ENCODE measurements around the gene TMEM132E.

DNA sequence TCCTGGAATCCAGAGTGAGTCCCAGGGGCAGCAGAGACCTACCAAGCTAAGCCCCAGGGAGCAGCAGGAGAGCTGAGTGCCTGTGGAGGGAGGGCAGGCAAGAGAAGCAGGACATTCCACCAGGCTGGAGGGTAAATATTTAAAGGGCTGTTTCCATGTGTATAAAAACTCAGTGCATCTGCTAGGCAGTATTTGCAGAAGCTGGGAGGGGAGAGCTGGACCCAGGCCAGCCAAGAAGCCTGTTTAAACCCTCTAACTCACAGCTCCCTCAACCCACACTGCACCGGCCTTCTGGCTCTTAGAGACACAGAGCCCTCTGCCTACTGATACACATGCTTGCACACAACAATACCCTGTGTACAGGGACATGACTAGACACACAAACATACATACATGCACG lies 22.5 kb upstream of the TMEM132E start:
- TF ChIP-seq EZH2phosphoT487 (IDR thresholded peaks at IDR 0.05; ENCODE audit: insufficient read depth, low read depth) (no peak), EZH2 (IDR thresholded peaks at IDR 0.05; ENCODE audit: insufficient read depth, poor library complexity, severe bottlenecking) (no peak)
